ENCODE results near the gene SBSN.
A peak's percentile ranks its signal among the peaks of the same experiment; 100 is the strongest.

SBSN gene, protein sequence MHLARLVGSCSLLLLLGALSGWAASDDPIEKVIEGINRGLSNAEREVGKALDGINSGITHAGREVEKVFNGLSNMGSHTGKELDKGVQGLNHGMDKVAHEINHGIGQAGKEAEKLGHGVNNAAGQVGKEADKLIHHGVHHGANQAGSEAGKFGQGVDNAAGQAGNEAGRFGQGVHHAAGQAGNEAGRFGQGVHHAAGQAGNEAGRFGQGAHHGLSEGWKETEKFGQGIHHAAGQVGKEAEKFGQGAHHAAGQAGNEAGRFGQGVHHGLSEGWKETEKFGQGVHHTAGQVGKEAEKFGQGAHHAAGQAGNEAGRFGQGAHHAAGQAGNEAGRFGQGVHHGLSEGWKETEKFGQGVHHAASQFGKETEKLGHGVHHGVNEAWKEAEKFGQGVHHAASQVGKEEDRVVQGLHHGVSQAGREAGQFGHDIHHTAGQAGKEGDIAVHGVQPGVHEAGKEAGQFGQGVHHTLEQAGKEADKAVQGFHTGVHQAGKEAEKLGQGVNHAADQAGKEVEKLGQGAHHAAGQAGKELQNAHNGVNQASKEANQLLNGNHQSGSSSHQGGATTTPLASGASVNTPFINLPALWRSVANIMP

DNA sequence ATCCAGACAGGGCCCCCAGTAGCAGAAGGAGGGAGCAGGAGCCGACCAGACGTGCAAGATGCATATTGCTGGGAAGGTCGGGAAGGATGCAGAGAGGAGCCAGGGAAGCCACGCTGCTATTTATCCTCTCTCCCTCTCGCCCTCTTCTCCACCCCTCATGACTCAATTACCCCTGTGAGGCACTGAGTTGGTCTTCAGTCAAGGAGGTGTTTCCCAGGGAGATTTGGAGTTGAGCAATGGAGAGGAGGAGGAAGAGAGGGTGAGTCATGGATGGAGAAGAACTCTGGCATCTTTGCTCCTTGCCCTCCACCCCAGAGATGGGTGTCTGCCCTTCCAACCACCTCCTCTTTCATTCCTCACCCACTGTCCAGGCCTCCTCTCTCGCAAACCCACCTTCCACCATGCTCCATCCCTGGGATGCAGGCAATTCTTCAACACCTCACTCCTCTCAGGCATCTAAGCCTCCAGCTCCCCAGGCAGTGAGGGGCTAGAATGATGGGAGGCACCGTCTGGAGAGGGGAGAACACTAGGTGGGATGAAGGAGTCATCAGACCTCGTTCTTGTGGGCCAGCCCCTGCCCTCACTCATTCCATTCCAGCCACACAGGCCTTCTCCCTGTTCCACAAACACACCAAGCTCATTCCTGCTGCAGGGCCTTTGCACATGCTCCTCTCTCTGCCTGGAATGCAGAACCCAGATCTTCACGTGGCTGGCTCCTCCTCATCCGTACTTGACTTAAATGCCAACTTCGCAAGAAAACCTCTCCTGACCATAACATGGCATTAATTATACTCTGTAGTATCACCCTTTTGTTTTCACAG is at the start of gene SBSN:
TSS of gene SBSN (minus strand) at position 94 of the 821 bp plus-strand sequence. CDS start at position 64, 30 bp downstream.
- DNase-seq: no peak

DNA sequence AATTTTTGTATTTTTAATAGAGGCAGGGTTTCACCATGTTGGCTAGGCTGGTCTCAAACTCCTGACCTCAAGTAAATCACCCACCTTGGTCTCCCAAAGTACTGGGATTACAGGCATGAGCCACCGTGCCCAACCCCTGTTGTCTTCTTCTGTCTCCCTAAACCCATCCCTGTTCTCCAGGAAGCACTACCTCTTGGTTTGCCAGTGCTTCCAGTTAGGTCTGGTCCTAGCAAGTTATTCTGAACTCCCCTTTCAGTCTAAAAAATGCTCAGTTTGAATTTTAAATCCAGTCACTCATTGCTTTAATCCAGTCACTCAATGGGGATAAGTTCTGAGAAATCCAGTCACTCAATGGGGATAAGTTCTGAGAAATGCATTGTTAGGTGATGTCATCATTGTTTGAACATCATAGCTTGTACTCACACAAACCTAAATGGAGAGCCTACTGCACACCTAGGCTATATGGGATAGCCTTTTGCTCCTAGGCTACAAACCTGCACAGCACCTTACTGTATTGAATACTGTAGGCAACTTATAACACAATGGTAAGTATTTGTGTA is 43.4 kb upstream of the SBSN start:
- DNase-seq: no peak

DNA sequence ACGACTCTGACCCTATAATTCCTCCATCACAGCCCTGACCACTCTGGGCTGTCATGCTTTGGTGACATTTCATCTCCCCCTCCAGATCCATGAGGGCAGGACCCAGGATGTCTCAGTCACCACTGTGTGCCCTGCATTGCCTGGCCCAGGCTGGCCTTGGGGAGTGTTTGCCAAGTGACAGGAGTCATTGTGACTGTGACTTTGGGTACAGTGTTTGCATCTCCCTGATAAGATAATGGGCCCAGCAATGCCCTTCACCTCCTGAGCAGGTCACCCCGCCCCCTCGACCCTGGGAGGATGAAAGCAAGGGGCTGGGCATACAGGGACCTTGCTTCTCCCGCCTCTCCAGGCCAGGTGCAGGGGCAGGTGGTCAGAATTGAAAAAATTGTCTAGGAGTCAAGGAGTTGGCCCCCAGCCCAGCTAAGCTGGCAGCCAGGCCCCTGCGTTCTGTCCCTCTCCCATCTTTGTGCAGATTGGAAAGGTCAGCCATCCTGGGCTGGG is 41.2 kb upstream of the SBSN start:
- no peak for DNase-seq

DNA sequence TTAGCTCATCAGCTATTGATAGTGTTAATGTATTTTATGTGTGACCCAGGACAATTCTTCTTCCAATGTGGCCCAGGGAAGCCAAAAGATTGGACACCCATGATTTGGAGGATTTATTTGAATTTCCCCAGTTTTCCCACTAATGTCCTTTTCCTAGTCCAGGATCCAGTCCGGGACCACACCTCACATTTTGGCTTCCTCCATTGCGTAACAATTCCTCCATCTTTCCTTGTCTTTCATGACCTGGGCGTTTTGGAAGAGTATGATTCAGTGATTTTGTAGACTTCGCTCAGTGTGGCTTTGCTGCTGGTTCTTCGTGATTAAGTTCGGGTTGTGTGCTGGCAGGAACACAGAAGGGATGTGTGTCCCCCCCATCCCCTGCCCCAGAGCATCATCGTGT is 38.6 kb upstream of the SBSN start:
- DNase-seq: no peak

DNA sequence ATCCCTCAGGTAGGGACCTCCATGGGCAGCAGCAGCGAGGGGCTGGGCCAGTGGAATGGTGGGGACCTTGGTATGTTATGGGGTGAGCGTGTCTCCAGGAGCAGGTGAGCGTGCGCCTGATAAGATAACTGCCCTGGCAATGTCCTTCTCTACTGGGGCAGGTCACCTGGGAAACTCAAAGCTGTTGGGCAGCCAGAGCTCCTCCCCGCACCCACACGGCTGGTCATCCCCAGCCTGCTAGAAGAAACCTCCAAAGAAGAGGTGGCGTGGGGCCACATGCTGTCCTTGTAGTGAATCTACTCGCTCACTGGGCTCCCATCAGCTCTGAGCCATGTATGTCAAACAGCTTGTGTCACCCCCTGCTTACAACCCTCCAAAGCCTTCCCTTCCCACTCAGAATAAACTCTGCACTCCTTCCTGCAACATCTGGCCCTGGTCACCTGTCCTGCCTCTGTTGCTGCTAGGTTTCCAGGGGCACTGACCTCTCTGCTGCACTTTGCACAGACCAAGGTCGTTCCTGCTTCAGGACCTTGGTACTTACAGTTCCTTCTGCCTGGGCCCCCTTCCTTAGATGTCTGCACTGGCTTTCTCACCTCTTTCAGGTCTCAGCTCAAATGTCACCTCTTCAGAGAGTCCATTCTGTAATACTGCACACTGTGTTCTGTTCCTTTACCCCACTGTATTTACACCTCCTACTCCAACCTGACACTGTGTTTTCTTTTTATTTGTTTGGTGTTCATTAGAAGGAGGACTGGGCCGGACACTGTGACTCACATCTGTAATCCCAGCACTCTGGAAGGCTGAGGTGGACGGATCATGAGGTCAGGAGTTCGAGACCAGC is 37.1 kb upstream of the SBSN start:
- no peak for DNase-seq

DNA sequence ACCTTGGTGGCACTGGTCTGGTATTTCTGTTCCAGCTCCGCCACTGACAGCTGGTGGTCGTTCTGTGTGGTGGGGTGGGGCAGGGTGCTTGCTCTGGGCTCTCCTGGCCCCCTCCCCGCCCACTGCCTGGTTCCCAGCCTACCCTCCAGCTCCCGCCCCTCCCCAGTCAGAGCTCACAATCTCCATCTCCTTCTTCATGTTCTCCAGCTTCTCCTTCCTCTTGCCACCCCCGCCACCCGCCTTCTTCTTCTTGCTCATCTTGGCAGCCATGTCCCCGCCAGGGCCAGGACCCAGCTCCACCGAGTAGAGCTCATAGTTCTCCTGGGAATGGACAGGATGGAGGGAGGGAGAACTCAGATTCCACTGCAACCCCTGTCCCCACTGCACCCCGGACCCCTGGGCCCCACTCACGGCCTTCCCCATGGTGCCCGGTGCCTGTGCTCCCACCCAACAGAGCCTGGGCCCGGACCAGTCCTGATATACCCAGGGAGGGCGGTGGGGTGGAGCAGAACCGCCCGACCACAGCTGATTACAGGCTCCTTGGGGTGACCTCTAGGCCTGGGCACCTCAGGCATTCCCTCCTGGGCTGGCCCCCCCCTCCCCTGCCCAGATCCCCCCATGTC is 35.2 kb upstream of the SBSN start, which contains the start of gene ATP4A:
TSS of gene ATP4A (minus strand) at position 452 of the 623 bp plus-strand sequence. CDS start at position 423, 29 bp downstream.
- no peak for DNase-seq

DNA sequence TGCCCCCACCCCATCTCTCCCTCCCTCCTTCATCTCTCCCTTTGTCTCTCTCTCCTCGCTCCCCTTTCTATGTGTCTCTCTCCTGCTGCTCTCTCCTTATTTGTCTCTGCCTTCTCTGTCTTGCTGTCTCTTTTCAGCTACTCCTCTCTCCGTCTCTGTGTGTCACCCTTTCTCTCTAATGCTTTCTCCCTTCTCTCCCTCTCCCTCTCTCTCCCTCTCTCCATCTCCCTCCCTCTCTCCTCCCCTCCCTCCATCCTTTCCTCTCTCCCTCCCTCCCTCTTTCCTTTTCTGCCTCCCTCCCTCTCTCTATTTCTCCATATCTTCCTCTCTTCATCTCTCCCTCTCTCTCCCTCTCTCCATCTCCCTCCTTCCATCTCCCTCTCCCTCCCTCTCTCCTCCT is 34.7 kb upstream of the SBSN start:
- no peak for DNase-seq

DNA sequence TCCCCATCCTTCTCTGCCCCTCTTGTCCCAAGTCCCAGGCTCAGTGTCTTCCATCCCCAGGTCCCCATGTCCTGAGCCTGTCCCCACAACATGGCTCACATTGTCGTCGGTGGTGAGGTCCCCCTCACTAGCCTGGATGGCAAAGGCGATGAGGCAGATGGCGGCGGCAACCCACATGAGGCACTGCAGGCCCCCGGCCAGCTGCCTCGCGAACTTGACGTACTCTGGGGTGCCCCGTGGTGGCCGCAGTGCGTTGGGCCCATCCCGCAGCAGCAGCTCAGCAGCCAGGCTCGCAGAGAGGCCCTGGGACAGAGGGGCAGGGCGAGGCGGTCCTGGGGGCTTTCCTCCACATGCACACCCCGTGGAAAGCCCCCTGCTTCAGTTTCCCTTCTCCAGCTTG is 34.2 kb upstream of the SBSN start:
- no peak for DNase-seq

DNA sequence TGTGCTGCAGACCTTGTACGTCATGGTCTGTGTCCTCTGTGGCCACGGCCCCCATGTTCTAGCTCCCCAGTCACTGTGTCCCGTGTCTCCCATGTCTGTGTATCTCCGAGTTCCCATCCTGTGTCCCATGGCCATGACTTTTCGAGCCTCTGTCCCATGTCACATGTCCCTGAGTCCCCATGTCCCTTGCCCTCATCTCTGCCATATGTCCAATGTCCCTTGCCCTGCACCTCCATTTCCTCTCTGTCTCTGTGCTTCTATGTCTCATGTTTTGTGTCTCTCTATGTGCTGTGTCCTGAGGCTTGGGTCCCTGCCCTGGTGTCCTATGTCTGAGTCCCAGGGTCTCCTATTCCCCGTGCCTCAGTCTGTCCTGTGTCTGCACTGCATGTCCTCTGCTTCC is 33.3 kb upstream of the SBSN start:
- no peak for DNase-seq

DNA sequence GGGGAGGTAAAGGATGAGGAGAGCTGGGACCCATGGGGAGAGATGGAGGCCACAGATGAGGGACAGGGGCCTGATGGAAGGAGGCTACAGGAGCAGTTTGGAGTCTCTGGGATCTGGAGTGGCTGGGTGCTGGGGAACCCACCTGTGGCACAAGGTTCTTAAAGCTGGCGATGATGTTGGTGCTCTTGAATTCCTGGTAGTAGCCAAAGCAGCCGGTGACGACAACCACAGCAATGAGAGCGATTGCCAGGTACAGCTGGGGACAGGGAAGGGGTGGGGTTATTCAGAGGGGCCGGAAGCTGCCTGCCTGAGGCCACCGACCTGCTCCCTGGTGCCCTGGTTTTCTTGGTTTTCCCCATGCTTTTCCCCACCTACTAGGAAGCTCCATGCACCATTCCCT is 32.6 kb upstream of the SBSN start:
- DNase-seq: no peak

DNA sequence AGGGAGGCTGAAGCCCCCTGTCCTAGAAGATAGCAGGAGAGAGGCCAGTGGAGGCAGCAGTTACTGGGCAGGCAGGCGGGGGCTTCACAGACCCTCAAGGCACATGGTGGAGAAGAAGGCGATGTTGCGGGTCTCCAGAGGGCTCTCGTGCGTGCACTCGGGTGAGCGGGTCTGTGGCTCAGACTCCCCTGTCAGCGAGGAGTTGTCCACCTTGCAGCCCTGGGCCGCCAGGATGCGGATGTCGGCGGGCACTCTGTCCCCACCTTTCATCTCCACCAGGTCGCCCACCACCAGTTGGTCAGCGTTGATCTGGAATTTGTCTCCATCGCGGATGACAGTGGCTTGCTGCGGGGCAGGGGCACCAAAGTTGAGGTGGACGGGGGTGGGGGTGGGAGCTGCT is 32.2 kb upstream of the SBSN start:
- DNase-seq: no peak

DNA sequence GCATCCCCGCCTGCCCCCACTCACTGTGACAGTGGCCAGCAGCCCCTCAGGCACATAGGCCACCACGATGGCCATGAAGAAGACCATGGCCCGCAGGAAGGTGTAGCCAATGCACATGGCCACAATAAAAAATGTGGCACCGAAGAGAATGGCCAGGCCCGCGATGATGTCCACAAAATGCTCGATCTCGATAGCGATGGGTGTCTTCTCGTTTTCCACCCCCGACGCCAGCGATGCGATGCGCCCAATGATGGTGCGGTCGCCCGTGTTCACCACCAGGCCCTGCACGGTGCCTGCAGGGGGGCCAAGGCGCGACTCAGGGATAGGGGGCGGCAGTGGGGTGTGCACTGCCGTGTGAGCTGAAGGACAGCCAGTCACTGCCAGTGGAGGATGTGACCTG is 31.7 kb upstream of the SBSN start:
- DNase-seq: no peak

DNA sequence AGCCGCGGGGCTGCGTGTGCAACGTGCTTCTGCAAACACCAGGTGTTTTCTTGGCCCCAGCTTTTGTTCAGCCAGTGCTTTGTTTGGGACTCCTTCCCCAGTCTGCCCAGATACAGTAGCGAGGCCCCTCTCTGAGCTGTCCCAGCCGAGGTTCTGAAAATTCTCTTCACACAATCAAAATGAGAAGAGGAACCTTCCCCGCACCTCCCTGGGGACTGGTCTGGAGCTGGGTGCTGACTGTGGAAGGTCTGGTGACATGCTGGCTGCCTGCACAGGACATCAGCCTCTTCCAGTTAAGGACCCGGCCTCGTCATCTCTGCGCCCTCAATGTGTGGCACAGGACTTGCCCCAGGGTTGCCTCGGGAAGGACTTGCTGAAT is 31.2 kb upstream of the SBSN start:
- DNase-seq: no peak

DNA sequence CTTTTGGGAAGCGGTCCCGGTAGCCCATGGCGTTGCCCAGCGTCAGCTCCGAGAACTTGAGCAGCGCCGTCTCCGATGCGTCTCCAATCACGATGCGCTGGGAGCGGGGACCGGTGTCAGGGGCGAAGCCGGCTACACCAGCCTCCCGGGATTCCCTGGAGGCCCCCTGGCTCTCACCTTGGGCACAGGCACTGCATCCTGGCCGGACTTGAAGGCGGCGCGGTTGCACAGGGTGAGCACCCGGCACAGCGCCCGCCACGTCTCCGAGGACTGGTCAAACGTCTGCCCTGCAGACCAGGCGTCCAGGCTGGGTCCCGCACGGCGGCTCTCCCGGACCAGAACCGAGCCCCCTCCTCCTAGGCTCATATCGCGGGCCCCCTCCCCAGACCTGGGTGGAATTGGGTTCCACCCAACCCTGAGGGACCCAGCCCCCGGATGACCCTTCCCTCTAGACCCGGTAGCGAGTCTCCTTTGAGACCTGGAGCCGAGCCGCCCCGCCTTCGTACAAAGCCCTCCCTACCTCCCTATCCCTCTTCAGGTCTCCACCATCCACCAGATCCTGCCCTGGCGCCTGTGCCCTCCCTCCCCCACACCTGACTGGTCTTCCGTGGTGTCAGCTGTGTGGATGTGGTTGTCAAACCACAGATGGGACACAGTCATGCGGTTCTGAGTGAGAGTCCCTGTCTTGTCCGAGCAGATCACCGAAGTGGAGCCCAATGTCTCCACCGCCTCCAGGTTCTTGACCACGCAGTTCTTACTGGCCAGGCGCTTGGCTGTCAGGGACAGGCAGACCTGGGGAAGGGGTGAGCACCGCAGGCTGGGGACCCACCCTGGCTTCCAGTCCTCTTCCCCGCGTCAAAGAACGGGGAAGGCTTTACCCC is 30.5 kb upstream of the SBSN start:
- no peak for DNase-seq

DNA sequence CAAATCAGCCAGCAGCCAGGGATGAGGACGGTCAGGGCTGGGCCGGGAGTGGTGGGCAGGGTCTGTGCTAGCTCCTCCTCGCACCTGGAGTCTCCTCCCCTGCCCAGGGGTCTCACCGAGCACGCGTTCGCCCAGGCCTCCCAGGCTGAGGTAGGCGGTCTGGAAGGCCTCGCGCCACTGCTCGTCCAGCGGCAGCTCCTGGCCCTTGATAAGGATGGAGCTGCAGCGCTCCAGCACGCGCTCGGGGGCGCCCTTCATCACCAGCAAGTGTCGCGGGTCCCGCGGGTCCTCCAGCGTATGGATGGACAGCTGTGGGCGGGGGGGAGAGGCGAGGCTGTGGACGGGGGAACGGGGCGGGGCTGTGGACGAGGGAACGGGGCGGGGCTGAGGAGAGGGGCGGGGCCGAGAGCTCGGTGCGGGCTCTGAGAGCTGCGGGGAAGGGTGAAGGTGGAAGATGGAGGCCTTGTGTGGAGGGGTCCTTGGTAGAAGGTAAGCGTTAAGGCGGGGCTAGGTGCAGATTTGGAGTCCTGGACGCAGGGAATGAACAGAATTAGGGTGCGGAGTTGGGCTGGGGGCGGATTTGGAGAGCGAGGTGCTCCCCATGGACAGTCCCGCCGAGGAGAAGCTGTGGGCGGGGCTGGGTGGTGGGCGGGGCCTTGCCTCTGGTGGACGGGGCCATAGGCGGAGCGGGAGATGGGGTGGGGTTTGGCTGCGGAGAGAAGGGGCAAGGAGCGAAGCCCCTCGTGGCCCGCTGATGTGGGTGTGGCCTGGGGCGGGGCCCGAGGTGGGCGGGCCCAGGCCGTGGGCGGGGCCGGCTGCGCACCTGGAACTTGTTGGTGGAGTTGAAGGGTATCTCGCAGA is 29.7 kb upstream of the SBSN start:
- peak; percentile 82 for DNase-seq

DNA sequence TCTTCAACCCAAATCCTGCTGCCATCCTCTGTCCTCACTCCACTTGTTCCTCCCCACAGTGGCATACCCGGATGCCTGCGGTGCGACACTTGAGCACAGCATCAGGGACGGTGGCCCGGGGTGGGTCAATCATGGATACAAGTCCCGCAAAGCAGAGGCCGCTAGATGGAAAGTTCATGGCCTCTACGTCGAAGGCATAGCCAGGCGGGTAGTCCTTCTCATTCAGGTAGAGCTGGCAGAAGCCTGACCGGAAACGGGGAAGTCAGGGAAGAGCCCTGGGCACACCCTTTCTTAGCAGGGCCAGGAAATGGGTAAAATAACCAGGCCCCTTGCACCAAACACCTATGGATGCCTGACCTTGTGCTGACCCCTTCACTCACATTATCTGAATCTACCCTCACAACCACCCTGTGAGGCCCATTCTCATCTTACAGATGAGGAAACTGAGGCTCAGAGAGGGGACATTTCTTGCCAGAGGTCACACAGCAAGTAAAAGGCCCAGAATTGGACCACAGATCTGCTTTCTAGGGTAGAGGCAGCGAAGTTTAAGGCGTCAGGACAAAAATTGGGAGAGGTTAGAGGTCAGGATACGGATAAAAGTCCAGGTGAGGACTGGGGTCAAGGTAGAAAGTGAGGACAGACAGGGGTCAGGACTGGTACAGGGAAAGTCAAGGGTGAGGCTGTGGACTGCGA is 28.9 kb upstream of the SBSN start:
- no peak for DNase-seq

DNA sequence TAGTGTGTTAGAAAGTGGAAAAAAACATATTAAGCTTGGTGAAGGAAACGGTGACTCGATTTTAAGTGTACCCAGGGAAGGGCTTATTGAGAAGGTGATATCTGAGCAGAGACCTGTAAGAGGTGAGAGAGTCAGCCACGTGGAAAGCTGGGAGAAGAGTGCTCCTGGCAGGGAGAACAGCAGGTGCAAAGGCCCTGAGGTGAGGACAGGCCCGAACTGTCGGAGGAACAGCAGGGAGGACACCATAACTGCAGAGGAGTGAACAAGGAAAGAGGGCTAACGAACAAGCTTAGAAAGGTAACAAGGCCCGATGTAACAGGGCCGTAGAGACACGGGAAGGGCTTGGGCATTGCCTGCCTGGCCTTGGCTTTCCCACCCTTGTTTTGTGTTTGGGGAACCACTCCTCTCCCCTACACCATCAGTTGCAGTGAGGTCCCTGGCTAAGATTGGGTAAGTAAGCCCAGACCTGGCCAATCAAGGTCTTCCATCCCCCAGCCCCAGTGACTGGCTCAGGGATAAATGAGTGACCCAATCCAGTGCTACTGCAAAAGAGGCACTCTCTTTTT is 28.0 kb upstream of the SBSN start:
- no peak for DNase-seq

DNA sequence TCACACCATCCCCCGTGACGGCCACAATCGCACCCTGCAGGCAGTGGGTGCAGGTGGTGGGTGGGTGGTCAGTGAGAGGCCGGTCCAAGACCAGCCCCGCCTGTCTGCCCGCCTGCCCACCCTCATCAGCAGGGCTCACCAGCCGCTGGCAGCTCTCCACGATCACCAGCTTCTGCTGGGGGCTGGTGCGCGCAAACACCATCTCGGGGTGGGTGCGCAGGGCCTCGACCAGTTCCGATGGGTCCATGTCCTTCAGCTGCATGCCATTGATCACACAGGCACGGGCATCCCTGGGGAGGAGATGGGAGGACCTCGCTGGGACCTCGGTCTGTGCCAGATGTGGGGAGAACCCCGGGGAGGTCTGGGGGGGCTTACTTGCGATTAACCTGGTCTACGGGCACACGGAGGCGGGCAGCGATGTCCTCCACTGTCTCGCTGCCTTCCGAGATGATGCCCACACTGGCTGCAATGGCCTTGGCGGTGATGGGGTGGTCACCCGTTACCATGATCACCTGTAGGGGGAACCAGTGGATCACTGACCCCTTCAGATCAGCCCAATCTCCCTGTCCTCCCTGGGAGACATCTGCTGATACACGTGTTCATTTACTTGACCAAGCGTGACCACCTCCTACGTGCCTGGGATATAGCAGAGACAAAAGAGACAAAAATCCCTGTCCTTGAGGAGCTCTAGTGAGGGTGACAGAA is 27.3 kb upstream of the SBSN start:
- DNase-seq: no peak

Data from stimulated activated CD8-positive, alpha-beta memory T cell treated with anti-CD3 and anti-CD28 coated beads, Interleukin-4, amount 100 ng/mL, for 48 hours (primary cell).